EL (cell line): ENCODE data around the gene UNC13C.
"Not testable (repeated sequence)": the region's sequence is repeated elsewhere in the genome, so short reads cannot be mapped to it uniquely, and the experiment has no call there.

Experiments
- DNase-seq: peaks from one replicate; pipeline ENCODE4 v3.0.0-alpha.2; 2016

The UNC13C gene

GRCh38 chr15:54307252-54307902 lies 329.1 kb downstream of the UNC13C start:
- DNase-seq: no peak

- DNase-seq: no peak
Observed at GRCh38 chr15:54307926-54308325, 329.7 kb downstream of the UNC13C start.

- no peak for DNase-seq
Observed at GRCh38 chr15:54312528-54312927, 334.3 kb downstream of the UNC13C start.

GRCh38 chr15:54321426-54321825 lies 343.2 kb downstream of the UNC13C start:
- DNase-seq: no peak

GRCh38 chr15:54322341-54322740 lies 344.1 kb downstream of the UNC13C start:
- DNase-seq: no peak

- no peak for DNase-seq
Observed at GRCh38 chr15:54345301-54345700, 367.1 kb downstream of the UNC13C start.

GRCh38 chr15:54345827-54346226 lies 367.6 kb downstream of the UNC13C start:
- no peak for DNase-seq

GRCh38 chr15:54347082-54347827 lies 369.0 kb downstream of the UNC13C start:
- DNase-seq: no peak

GRCh38 chr15:54353726-54354125 lies 375.5 kb downstream of the UNC13C start:
- no peak for DNase-seq

GRCh38 chr15:54354341-54354740 lies 376.1 kb downstream of the UNC13C start:
- no peak for DNase-seq

GRCh38 chr15:54364961-54365360 lies 386.7 kb downstream of the UNC13C start:
- DNase-seq: no peak

GRCh38 chr15:54373332-54373731 lies 395.1 kb downstream of the UNC13C start:
- DNase-seq: no peak

GRCh38 chr15:54374184-54374952 lies 396.1 kb downstream of the UNC13C start:
- DNase-seq: no peak

GRCh38 chr15:54387799-54388198 lies 409.6 kb downstream of the UNC13C start:
- no peak for DNase-seq

GRCh38 chr15:54388746-54389145 lies 410.5 kb downstream of the UNC13C start:
- DNase-seq: no peak

- DNase-seq: no peak
Observed at GRCh38 chr15:54410481-54410880, 432.2 kb downstream of the UNC13C start.

- no peak for DNase-seq
Observed at GRCh38 chr15:54424171-54424570, 445.9 kb downstream of the UNC13C start.

- no peak for DNase-seq
Observed at GRCh38 chr15:54428596-54428995, 450.4 kb downstream of the UNC13C start.

GRCh38 chr15:54450288-54450687 lies 472.0 kb downstream of the UNC13C start:
- not testable (repeated sequence) for DNase-seq

- no peak for DNase-seq
Observed at GRCh38 chr15:54456413-54456812, 478.2 kb downstream of the UNC13C start.

GRCh38 chr15:54462511-54462913 lies 484.3 kb downstream of the UNC13C start:
- no peak for DNase-seq

GRCh38 chr15:54481819-54482218 lies 503.6 kb downstream of the UNC13C start:
- no peak for DNase-seq

- DNase-seq: no peak
Observed at GRCh38 chr15:54482251-54482650, 504.0 kb downstream of the UNC13C start.

- DNase-seq: no peak
Observed at GRCh38 chr15:54500330-54500729, 522.1 kb downstream of the UNC13C start.
